Large intestine (tissue), 3 donors: ENCODE results near the gene FBLN1. TPM values are rescaled to one million over a fixed set of nuclear protein-coding genes. Genes with fewer than 3 reads are reported as not detected.
A peak's percentile ranks its signal among the peaks of the same experiment; 100 is the strongest.

Experiments
- DNase-seq, 2 donors: peaks; one replicate each; pipeline versions ENCODE4 v3.0.0 to v3.0.0-alpha.2; 2013
- H3K27ac ChIP-seq: one replicate; pipeline ENCODE4 v1.5.1; 2013; ENCODE audit warnings: low read length
- H3K27me3 ChIP-seq: 2 replicates; pipeline ENCODE4 v1.6.1; 2013; ENCODE audit warnings: low read length; ENCODE audit not compliant: control insufficient read depth, insufficient read depth
- H3K36me3 ChIP-seq: 2 replicates; pipeline ENCODE4 v1.6.1; 2013; ENCODE audit warnings: low read length; ENCODE audit not compliant: control insufficient read depth, insufficient read depth
- H3K4me1 ChIP-seq: one replicate; pipeline ENCODE4 v1.6.1; 2013; ENCODE audit warnings: low read length; ENCODE audit not compliant: control insufficient read depth, insufficient read depth
- H3K4me3 ChIP-seq: one replicate; pipeline ENCODE4 v1.5.1; 2013; ENCODE audit warnings: low read length
- H3K9me3 ChIP-seq: one replicate; pipeline ENCODE4 v1.6.1; 2013; ENCODE audit warnings: mild to moderate bottlenecking, low read depth, low read length, moderate library complexity; ENCODE audit not compliant: control insufficient read depth
- WGBS: methylation state at CpG from one replicate; pipeline ENCODE4 v1.1.5; 2013; ENCODE audit warnings: low lambda C conversion rate; ENCODE audit not compliant: insufficient coverage; 5-methylcytosine and 5-hydroxymethylcytosine counted together
- polyA plus RNA-seq: library from polyadenylated mRNA; unstranded; fragments of 120-200 nt; gene quantifications from one replicate; pipeline ENCODE4 v1.2.1, GENCODE V29; 2013

Gene FBLN1
- polyA plus RNA-seq, 1 donor: 70.4 TPM

DNA sequence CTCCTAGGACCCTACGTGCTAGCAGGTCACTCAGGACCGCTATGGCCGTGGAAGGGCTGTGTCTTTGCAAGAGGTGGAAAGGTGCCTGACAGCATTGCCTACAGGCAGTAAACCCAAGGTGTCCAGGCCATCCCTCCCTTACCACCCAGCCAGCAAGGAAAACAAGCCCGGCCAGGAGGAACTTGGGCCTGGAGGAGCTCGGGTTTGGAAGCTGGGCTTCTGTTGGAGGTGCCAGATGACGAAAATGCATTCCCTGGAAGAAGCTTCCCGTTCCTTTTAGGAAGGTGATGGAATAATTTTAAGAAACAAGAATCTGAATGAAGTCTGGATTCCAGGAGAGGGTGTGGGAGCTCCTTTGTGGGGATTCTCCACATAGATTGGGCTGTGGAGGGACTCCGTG, 23.6 kb downstream of the FBLN1 start:
- Histone ChIP-seq H3K36me3 (peaks cover 40% of the 10 kb centered on the region), H3K27me3 (no peaks in the 10 kb centered on the region), H3K4me3 (no peak overlapping the region), H3K27ac (no peak overlapping the region), H3K9me3 (no peaks in the 10 kb centered on the region), H3K4me1 (no peaks in the 10 kb centered on the region)
- no CpG with 5 or more reads among the region's 8 CpGs for WGBS
- no peak for DNase-seq

GRCh38 chr22:45526768-45527360, 24.2 kb downstream of the FBLN1 start:
- no CpG with 5 or more reads among the region's 10 CpGs for WGBS
- H3K36me3 ChIP-seq: peaks cover 43% of the 10 kb centered on the region
- no peaks in the 10 kb centered on the region for H3K4me1 ChIP-seq
- H3K4me3 ChIP-seq: no peak overlapping the region
- no peaks in the 10 kb centered on the region for H3K27me3 ChIP-seq
- H3K27ac ChIP-seq: no peak overlapping the region
- no peaks in the 10 kb centered on the region for H3K9me3 ChIP-seq
- DNase-seq: no peak

GRCh38 chr22:45527456-45527855, 24.8 kb downstream of the FBLN1 start:
- H3K27me3 ChIP-seq: no peaks in the 10 kb centered on the region
- WGBS: no CpG with 5 or more reads among the region's 6 CpGs
- no peaks in the 10 kb centered on the region for H3K9me3 ChIP-seq
- peaks cover 42% of the 10 kb centered on the region for H3K36me3 ChIP-seq
- no peaks in the 10 kb centered on the region for H3K4me1 ChIP-seq
- no peak overlapping the region for H3K27ac ChIP-seq
- no peak overlapping the region for H3K4me3 ChIP-seq
- no peak for DNase-seq

GRCh38 chr22:45528046-45528445, 25.4 kb downstream of the FBLN1 start:
- no peak for DNase-seq
- Histone ChIP-seq H3K4me3 (no peak overlapping the region), H3K27me3 (no peaks in the 10 kb centered on the region), H3K27ac (no peak overlapping the region), H3K36me3 (peaks cover 39% of the 10 kb centered on the region), H3K9me3 (no peaks in the 10 kb centered on the region), H3K4me1 (no peaks in the 10 kb centered on the region)
- no CpG with 5 or more reads among the region's 9 CpGs for WGBS

DNA sequence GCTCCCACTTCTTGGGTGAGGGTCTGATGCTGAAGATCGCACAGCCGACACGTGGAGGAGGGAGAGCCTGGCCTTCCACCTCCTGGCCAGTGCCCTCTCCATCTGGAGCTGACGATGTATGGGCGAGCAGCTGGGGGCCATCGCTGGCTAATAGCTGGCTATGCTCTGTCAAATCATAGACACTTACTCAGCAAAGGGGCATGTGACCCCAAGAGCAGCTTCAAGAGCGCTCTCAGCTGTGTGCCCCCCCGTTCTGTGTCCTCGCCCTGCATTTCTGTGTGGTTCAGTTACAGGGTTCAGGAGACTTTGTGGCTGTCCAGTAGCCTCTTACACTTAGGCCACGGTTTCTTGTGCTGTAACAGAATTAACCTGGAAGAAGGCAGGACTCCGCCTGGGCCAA, 26.4 kb downstream of the FBLN1 start:
- DNase-seq: no peak
- Histone ChIP-seq H3K9me3 (no peaks in the 10 kb centered on the region), H3K4me1 (no peaks in the 10 kb centered on the region), H3K4me3 (no peak overlapping the region), H3K36me3 (peaks cover 42% of the 10 kb centered on the region), H3K27ac (no peak overlapping the region), H3K27me3 (no peaks in the 10 kb centered on the region)
- WGBS: 100% methylated on average over 1 of the region's 11 CpGs

GRCh38 chr22:45529971-45530575, 27.4 kb downstream of the FBLN1 start:
- Histone ChIP-seq H3K27ac (no peak overlapping the region), H3K4me1 (no peaks in the 10 kb centered on the region), H3K4me3 (no peak overlapping the region), H3K27me3 (no peaks in the 10 kb centered on the region), H3K9me3 (no peaks in the 10 kb centered on the region), H3K36me3 (peaks cover 39% of the 10 kb centered on the region)
- WGBS: 50% methylated on average over 1 of the region's 11 CpGs
- DNase-seq: no peak

DNA sequence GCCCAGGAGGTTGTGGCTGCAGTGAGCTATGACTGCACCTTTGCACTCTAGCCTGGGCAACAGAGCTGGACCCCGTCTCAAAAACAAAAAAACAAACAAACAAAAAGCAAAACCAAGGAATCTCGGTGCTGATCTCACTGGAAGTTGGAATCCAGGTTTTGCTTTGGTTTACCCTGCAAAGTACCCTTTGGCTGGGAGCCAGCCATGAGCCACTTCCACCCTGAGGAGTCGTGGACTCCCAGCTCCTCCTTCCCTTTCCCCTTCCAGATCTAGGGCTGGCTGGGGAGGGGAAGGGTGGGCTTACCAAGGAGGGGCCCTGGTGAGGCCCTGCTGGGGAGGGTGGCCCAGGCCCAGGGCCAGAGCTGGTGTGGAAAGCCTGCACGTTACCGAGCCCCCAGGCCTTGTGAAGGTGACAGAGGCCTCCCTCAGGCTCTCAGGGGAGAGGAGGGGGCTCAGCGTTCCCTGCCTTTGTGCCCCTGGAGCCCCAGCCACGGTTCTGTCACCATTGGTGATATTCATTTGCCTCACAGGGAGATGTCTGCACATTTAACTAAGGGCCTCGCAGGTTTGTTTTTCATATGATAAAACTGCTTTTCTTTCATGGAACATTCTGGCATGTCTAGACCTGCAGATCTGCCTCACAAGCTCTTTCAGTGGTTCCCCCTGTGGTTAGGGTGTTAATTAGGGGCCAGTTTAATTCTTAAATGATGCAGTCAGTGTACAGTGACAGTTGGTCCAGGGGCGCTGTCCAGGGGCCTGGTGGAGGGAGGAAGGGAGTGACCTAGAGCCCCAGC, 29.0 kb downstream of the FBLN1 start:
- no peak overlapping the region for H3K27ac ChIP-seq
- DNase-seq: no peak
- H3K27me3 ChIP-seq: no peaks in the 10 kb centered on the region
- H3K36me3 ChIP-seq: peaks cover 31% of the 10 kb centered on the region
- no peaks in the 10 kb centered on the region for H3K9me3 ChIP-seq
- no peaks in the 10 kb centered on the region for H3K4me1 ChIP-seq
- no peak overlapping the region for H3K4me3 ChIP-seq
- no CpG with 5 or more reads among the region's 9 CpGs for WGBS

- no peaks in the 10 kb centered on the region for H3K27me3 ChIP-seq
- H3K27ac ChIP-seq: no peak overlapping the region
- DNase-seq: no peak
- no peaks in the 10 kb centered on the region for H3K9me3 ChIP-seq
- peaks cover 33% of the 10 kb centered on the region for H3K36me3 ChIP-seq
- H3K4me3 ChIP-seq: no peak overlapping the region
- H3K4me1 ChIP-seq: no peaks in the 10 kb centered on the region
- WGBS: no CpG with 5 or more reads among the region's 3 CpGs
These were observed 29.6 kb downstream of the FBLN1 start for GRCh38 chr22:45532235-45532631.

GRCh38 chr22:45533703-45534102, 31.0 kb downstream of the FBLN1 start:
- no peak overlapping the region for H3K4me3 ChIP-seq
- H3K4me1 ChIP-seq: no peaks in the 10 kb centered on the region
- peaks cover 29% of the 10 kb centered on the region for H3K36me3 ChIP-seq
- H3K27me3 ChIP-seq: no peaks in the 10 kb centered on the region
- no peak for DNase-seq
- H3K9me3 ChIP-seq: no peaks in the 10 kb centered on the region
- no peak overlapping the region for H3K27ac ChIP-seq
- no CpG with 5 or more reads among the region's 17 CpGs for WGBS

GRCh38 chr22:45534339-45535192, 31.9 kb downstream of the FBLN1 start:
- no peaks in the 10 kb centered on the region for H3K9me3 ChIP-seq
- no peak overlapping the region for H3K4me3 ChIP-seq
- peak in 1 of 2 donors; percentile 40 for DNase-seq
- H3K27me3 ChIP-seq: no peaks in the 10 kb centered on the region
- H3K27ac ChIP-seq: no peak overlapping the region
- peaks cover 23% of the 10 kb centered on the region for H3K36me3 ChIP-seq
- no peaks in the 10 kb centered on the region for H3K4me1 ChIP-seq
- 80% methylated on average over 2 of the region's 4 CpGs for WGBS
